ENCODE measurements around the gene ELK4.

DNA sequence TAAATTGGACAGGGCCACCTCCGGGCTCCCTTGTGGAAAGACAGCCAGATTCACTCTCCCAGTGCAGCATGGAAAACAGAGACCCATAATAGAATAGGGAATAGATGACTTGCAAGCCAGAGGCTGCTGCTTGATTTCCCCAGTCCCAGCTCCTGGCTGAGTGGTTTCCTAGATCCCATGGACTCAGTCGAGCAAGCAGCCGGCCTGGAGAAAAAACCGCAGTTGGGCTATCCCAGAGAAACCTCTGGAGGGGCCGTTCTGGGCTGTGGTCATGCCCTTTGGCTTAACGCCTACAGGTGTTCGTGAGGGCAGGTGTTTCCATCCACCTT, 61.7 kb downstream of the ELK4 start:
- TF ChIP-seq POLR2A (IDR thresholded peaks at IDR 0.05) (no peak), EP300 (IDR thresholded peaks at IDR 0.05) (no peak), POLR2AphosphoS5 (IDR thresholded peaks at IDR 0.05) (no peak)
- TF ChIP-seq, protein P1, sequence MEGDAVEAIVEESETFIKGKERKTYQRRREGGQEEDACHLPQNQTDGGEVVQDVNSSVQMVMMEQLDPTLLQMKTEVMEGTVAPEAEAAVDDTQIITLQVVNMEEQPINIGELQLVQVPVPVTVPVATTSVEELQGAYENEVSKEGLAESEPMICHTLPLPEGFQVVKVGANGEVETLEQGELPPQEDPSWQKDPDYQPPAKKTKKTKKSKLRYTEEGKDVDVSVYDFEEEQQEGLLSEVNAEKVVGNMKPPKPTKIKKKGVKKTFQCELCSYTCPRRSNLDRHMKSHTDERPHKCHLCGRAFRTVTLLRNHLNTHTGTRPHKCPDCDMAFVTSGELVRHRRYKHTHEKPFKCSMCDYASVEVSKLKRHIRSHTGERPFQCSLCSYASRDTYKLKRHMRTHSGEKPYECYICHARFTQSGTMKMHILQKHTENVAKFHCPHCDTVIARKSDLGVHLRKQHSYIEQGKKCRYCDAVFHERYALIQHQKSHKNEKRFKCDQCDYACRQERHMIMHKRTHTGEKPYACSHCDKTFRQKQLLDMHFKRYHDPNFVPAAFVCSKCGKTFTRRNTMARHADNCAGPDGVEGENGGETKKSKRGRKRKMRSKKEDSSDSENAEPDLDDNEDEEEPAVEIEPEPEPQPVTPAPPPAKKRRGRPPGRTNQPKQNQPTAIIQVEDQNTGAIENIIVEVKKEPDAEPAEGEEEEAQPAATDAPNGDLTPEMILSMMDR (IDR thresholded peaks at IDR 0.05) = no peak
